HG03097 (cell line): ENCODE data around the gene ESPNL.

Experiments used
- ATAC-seq: cut with Tn5 transposase; IDR thresholded peaks from one replicate; pipeline ENCODE4 v1.9.1; 2021; ENCODE audit not compliant: unreplicated experiment, low FRiP score

Gene ESPNL

GRCh38 chr2:238152771-238153688 lies 52.9 kb downstream of the ESPNL start:
- no peak for ATAC-seq

GRCh38 chr2:238154570-238154969 lies 54.4 kb downstream of the ESPNL start:
- no peak for ATAC-seq

GRCh38 chr2:238155051-238155760 lies 55.1 kb downstream of the ESPNL start:
- no peak for ATAC-seq

- no peak for ATAC-seq
These were observed 55.9 kb downstream of the ESPNL start for GRCh38 chr2:238155761-238156694.

- ATAC-seq = no peak
These were observed 57.4 kb downstream of the ESPNL start for GRCh38 chr2:238157506-238158017.

- no peak for ATAC-seq
These were observed 57.9 kb downstream of the ESPNL start for GRCh38 chr2:238158018-238158508.

- no peak for ATAC-seq
These were observed 58.5 kb downstream of the ESPNL start, which contains the start of gene ERFE for GRCh38 chr2:238158509-238159070. Gene ERFE, plus strand, starts transcription at chr2:238158970. Its CDS starts 38 bp downstream, at chr2:238159008.

- ATAC-seq = no peak
These were observed 59.0 kb downstream of the ESPNL start for GRCh38 chr2:238159071-238159539.

- no peak for ATAC-seq
These were observed 59.6 kb downstream of the ESPNL start for GRCh38 chr2:238159661-238160205.

- no peak for ATAC-seq
These were observed 60.3 kb downstream of the ESPNL start for GRCh38 chr2:238160206-238161129.

GRCh38 chr2:238161291-238162051 lies 61.3 kb downstream of the ESPNL start:
- no peak for ATAC-seq

- no peak for ATAC-seq
These were observed 62.2 kb downstream of the ESPNL start for GRCh38 chr2:238162251-238162845.

GRCh38 chr2:238162846-238163441 lies 62.8 kb downstream of the ESPNL start:
- no peak for ATAC-seq

- no peak for ATAC-seq
These were observed 63.5 kb downstream of the ESPNL start for GRCh38 chr2:238163481-238164198.

GRCh38 chr2:238164906-238165287 lies 64.8 kb downstream of the ESPNL start:
- ATAC-seq = no peak

- ATAC-seq = no peak
These were observed 65.3 kb downstream of the ESPNL start for GRCh38 chr2:238165288-238165921.
